GM18861 (cell line): Measurements from ENCODE around the gene LAG3.

Experiments used
- ATAC-seq: cut with Tn5 transposase; IDR thresholded peaks from one replicate; pipeline ENCODE4 v1.9.1; 2021; ENCODE audit not compliant: unreplicated experiment

The LAG3 gene

DNA sequence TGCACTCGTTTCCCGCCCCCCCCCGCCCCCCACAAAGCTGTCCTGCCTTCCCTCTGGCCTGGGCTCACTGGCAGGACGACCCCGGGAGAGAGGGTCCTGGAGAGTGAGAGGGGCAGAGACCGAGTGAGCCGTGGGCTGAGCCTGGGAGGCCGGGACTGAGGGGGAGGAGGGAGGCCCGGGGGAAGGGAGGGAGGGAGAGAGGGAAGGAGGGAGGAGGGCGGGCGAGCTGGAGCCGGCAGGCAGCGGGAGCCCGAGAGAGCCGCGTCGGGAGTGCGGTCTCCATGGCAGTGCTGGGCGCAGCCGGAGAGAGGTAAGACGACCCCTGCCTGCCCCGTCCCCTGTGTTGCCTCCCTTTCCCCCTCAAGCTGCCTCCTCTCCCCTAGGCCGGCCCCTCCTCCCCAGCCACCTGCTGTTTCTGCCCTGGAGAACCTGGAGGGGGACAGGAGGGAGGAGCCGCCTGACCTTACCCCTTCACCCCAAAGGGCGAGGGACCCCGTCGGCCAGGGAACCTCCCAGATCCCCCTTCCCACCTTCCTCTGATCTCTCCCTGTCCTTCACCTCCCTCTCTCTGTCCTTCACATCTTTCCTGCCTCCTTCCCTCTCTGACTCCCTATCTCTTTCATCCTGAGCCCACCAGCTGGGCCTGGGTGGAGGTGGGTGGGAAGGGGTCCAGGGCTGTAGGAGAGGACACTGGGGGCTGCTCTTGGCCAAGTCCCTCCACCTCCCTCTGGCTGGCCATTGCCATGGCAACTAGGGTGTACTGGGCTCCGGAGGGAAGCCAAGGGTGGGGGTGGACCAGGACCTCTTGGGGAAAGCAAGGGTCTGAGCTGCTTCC is 49.5 kb downstream of the LAG3 start, which contains the start of gene GPR162:
GPR162 (plus strand) TSS at position 231 of the 835 bp plus-strand sequence. CDS start 2,078 bp downstream, outside the sequence.
- ATAC-seq: no peak

DNA sequence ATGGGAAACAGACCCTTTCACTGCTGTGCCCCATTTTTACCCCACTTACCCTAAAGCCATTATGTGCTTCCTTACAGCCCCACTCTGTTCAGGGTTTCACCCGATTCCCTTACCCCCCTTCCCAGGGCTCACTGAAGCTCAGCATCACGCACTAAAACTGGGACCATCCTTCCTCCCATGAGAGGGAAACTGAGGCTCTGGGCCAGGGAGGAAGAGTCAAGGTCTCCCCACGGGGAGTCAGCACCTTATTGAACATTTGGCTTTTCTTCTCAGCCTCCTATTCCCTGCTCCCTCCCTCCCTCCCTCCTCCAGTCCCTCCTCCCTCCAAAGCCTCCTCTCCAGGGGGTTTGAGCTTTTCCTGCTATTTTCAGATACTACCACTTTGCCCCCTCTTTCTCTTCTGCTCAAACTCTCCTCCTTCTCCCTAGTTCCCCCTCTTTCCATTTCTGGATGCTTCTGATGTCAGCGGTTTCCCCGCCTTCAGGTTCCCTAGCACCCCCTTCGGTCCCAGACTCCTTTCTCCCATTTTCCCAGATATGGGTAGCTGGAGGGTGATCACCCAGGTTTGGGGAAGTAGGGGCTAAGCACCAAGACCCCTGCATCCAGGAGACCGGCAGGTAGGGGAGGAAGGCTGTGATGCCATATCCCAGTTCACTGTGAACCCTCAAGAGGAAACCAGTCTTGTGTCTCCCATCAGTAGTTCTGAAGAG is 50.3 kb downstream of the LAG3 start:
- no peak for ATAC-seq

DNA sequence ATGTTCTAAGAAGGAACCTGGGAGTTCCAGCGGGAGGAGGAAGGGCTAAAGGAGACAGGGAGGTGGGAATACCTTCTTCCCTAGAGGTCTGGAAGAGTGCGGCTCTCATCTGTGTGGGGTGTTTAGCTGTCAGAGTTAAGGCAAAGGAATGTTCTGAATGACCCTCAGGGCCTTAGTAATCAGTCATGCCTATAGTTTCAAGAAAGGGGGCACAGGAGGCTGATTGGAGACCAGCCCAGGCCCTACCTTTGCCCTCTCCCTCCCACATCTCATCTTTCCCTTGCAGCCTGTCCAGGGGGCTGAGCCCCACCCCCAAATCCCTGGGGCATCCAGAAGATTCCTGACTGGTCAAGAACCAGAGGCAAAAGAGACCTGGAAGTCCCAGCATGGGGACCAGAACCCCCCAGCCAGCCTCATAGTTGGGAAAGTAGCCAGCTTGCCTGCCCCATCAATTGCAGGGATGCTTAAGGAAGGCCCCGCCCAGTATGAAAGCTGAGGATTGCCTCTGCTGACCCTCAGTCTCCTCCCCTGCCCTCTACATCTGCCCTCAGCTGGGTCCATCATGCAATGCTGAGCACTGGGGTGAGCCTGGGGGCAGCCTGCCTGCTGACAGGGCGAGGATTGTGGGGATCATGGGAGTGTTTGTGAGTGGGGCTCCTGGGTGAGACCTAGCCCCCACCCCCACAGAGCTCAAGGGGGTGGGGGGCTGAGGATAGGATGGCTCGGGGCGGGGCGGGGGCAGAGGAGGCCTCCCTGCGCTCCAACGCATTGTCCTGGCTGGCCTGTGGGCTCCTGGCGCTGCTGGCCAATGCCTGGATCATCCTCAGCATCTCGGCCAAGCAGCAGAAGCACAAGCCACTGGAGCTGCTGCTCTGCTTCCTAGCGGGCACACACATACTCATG is 51.1 kb downstream of the LAG3 start:
- no peak for ATAC-seq

DNA sequence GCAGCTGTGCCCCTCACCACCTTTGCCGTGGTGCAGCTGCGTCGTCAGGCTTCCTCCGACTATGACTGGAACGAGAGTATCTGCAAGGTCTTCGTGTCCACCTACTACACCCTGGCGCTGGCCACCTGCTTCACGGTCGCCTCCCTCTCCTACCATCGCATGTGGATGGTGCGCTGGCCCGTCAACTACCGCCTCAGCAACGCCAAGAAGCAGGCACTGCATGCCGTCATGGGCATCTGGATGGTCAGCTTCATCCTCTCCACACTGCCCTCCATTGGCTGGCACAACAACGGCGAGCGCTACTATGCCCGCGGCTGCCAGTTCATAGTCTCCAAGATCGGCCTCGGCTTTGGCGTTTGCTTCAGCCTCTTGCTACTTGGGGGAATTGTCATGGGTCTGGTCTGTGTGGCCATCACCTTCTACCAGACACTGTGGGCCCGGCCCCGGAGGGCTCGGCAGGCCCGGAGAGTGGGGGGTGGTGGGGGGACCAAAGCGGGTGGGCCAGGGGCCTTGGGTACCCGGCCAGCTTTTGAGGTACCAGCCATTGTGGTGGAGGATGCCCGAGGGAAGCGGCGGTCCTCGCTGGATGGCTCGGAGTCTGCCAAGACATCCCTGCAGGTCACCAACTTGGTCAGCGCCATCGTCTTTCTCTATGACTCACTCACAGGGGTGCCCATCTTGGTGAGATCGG is 51.9 kb downstream of the LAG3 start:
- ATAC-seq: no peak

DNA sequence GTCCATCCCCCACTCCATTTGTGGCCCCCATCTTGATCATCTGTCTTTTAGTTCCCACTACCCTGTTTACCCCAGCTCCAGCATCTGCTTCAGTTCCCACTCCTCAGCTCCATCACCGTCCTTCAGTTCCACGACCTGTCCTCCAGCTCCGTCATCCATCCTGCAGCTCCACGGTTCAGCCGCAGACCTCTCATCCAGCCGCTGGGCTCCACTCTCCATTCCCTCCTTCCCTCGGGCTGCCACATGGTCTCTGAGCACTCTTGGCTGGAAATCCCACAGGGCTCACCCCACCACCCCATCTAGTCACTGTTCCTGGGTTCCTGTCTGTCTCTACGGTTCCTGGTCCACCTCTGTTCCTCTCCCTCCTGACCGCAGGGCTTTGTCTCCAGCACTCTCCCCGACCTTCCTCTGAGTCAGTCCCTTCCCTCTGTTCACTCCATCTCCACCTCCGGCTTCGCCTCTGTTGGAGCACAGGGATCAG is 52.6 kb downstream of the LAG3 start:
- no peak for ATAC-seq

DNA sequence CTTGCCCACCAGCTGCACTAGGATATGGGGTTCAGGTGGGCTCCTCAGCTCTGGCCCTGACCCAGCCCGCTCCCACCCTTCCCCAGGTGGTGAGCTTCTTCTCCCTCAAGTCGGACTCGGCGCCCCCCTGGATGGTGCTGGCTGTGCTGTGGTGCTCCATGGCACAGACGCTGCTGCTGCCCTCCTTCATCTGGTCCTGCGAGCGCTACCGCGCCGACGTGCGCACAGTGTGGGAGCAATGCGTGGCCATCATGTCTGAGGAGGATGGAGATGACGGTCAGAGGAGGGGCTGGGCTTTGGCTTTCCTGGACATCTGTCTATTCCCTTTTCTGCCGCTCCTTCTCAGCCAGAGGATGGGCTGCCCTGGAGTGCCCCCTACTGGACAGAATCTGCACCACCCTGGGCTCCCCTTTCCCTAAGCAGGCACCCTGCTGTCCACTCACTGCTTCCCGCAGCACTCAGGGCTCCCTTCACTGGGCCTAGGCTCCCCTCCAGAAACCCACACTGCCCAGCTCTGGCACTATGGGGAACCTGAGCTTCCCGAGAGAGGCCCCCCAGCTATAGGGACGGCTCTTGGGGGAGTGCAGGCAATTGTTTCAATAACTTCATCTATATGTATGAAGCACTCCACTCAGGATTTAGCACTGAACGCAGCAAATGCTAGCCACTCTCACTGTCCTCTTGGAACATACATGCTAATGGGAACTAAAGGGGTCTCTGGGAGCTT is 53.2 kb downstream of the LAG3 start:
- no peak for ATAC-seq

DNA sequence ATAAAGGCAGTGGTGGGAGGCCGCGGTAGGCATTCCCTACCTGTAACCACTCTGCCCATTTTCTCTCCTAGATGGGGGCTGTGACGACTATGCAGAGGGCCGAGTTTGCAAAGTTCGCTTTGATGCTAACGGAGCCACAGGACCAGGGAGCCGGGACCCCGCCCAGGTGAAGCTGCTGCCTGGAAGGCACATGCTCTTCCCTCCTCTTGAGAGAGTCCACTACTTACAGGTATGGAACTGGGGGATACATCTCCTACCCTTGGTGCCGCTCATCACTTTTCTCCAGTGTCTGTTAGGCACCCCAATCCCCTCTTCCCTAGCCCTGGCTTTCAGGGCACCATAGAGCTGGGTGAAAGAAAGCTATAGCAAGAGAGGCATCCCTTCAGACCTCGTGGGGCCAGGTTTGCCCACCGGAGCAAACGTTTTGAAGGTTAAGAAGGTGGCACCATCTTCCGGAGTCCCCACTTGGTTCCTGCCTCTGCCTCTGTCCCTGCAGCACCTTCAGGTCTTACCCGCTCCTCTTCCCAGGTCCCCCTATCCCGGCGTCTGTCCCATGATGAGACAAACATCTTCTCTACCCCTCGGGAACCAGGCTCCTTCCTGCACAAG is 53.9 kb downstream of the LAG3 start:
- no peak for ATAC-seq

DNA sequence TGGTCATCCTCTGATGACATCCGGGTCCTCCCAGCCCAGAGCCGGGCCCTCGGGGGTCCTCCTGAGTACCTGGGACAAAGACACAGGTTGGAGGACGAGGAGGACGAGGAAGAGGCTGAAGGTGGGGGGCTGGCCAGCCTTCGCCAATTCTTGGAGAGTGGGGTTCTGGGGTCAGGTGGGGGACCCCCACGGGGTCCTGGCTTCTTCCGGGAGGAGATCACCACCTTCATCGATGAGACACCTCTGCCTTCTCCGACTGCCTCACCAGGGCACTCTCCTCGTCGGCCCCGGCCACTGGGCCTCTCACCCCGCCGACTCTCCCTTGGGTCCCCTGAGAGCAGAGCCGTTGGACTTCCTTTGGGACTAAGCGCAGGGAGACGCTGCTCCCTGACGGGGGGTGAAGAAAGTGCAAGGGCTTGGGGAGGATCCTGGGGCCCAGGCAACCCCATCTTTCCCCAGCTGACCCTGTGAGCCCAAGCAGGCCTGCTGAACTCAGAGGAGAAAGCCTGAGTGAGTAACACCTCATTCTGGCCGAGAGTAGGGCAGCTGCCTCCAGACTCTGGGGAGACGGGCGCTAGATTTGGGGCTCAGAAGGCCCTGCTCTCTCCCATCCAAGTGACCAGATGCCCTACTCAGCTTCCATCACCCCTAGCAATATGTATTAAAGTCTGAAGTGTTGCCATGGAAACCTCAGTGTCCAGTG is 54.6 kb downstream of the LAG3 start:
- ATAC-seq: no peak

DNA sequence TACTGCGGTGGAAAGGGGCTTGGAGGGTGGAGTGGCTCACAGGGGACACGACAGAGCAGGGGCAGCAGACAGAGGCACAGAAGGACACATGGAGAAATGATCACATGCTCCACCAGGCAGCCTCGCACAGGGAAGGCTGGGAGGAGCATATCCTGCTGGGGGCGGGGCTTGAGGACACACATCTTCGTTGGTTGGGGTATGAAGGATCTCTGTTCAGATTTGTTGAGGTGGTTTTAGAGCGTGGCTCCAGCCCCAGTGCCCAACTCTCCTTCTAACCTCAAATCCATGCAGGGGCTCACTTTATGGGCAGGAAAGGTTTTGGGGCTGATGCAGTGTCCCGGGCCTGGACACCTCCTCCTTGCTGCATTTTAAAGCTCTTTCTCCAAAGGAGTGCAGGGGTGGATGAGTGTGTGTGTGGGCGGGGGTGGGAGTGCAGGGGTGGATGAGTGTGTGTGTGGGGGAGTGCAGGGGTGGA is 55.2 kb downstream of the LAG3 start:
- ATAC-seq: no peak
